Measurements from ENCODE around the gene CIC. TPM values are rescaled to one million over a fixed set of nuclear protein-coding genes. Genes with fewer than 3 reads are reported as not detected.

The CIC gene
- total and polyA plus RNA-seq, 10 of the 15 experiments (the other 5 are each of a cell fraction or from before 2014, with no cell fraction given) = 0.18 to 50.6 (median 7.1) TPM

GRCh38 chr19:42253245-42254088 lies 15.6 kb upstream of the CIC start (continued):
- TF ChIP-seq USF1 (IDR thresholded peaks at IDR 0.05; ENCODE audit: borderline replicate concordance, extremely low read length, insufficient read depth, low read depth, low read length) = peak; percentile 63
- no peak for TF ChIP-seq BACH1 (IDR thresholded peaks at IDR 0.05; ENCODE audit: borderline replicate concordance)
- no peak for TF ChIP-seq PKNOX1 (IDR thresholded peaks at IDR 0.05)
- TF ChIP-seq MLLT1 (IDR thresholded peaks at IDR 0.05) = 0 out of 2 replicates have a peak, but pooled peaks have one; percentile 29
- TF ChIP-seq CBFB (IDR thresholded peaks at IDR 0.05; ENCODE audit: low read depth) = 0 out of 2 replicates have a peak, but pooled peaks have one; percentile 40
- TF ChIP-seq NKRF (conservative IDR thresholded peaks at IDR 0.05) = peak; percentile 30; the same call in 1 of the 2 replicates
- TF ChIP-seq IKZF1 (conservative IDR thresholded peaks at IDR 0.05) = peak; percentile 87
- TF ChIP-seq, protein P1, sequence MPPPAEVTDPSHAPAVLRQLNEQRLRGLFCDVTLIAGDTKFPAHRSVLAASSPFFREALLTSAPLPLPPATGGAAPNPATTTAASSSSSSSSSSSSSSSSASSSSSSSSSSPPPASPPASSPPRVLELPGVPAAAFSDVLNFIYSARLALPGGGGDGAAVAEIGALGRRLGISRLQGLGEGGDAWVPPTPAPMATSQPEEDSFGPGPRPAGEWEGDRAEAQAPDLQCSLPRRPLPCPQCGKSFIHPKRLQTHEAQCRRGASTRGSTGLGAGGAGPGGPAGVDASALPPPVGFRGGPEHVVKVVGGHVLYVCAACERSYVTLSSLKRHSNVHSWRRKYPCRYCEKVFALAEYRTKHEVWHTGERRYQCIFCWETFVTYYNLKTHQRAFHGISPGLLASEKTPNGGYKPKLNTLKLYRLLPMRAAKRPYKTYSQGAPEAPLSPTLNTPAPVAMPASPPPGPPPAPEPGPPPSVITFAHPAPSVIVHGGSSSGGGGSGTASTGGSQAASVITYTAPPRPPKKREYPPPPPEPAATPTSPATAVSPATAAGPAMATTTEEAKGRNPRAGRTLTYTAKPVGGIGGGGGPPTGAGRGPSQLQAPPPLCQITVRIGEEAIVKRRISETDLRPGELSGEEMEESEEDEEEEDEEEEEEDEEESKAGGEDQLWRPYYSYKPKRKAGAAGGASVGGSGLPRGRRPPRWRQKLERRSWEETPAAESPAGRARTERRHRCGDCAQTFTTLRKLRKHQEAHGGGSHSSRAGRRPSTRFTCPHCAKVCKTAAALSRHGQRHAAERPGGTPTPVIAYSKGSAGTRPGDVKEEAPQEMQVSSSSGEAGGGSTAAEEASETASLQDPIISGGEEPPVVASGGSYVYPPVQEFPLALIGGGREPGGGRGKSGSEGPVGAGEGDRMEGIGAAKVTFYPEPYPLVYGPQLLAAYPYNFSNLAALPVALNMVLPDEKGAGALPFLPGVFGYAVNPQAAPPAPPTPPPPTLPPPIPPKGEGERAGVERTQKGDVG (CRISPR knock-in tag; IDR thresholded peaks at IDR 0.05) = no peak
- TF ChIP-seq YY1 (IDR thresholded peaks at IDR 0.05; ENCODE audit: low read depth, low read length) = 0 out of 2 replicates have a peak, but pooled peaks have one; percentile 53
- no peak for TF ChIP-seq KAT2A (conservative IDR thresholded peaks at IDR 0.05; ENCODE audit: control insufficient read depth, low read depth, low read length)
- peak; percentile 63; the same call in 1 of the 2 replicates for TF ChIP-seq POLR2AphosphoS5 (IDR thresholded peaks at IDR 0.05; ENCODE audit: low read length)

Measured in GM12878 (cell line).